Fibroblast of lung (primary cell): ENCODE data around the gene TUBB1. TPM values are rescaled to one million over a fixed set of nuclear protein-coding genes. Genes with fewer than 3 reads are reported as not detected.

Experiments
- DNase-seq, 2 donors: peaks; one replicate each; pipeline versions ENCODE4 v3.0.0 to v3.0.0-alpha.2; 2010; ENCODE audit warnings: low read depth in 2 of 2
- H2AFZ ChIP-seq: 2 replicates; pipeline ENCODE4 v1.5.1; 2012; ENCODE audit warnings: low read length, control low read depth, inconsistent platforms
- H3K27ac ChIP-seq: 2 replicates; pipeline ENCODE4 v1.5.1; 2011; ENCODE audit warnings: low read length, control low read depth; ENCODE audit not compliant: insufficient read depth
- H3K27me3 ChIP-seq: 2 replicates; pipeline ENCODE4 v1.5.1; 2011; ENCODE audit warnings: mild to moderate bottlenecking, low read length; ENCODE audit not compliant: control insufficient read depth, insufficient read depth
- H3K36me3 ChIP-seq: 2 replicates; pipeline ENCODE4 v1.5.1; 2011; ENCODE audit warnings: low read length; ENCODE audit not compliant: control insufficient read depth, insufficient read depth
- H3K4me1 ChIP-seq: 2 replicates; pipeline ENCODE4 v1.5.1; 2011; ENCODE audit warnings: low read length; ENCODE audit not compliant: control insufficient read depth, insufficient read depth; ENCODE audit errors: extremely low read depth
- H3K4me2 ChIP-seq: 2 replicates; pipeline ENCODE4 v1.5.1; 2011; ENCODE audit warnings: low read length, control low read depth; ENCODE audit not compliant: insufficient read depth; ENCODE audit errors: extremely low read depth
- H3K4me3 ChIP-seq, 4 experiments: fragments of 200-600 bp in 1 of 4; sonication (generic) in 1 of 4; replicated peaks in 1 of 4; 2 replicates each; pipeline ENCODE4 v1.5.1; 2011 to 2016; ENCODE audit warnings: low read length in 4 of 4, low read depth in 3 of 4, mild to moderate bottlenecking in 3 of 4, control low read depth in 2 of 4, inconsistent platforms in 1 of 4, mixed read lengths in 1 of 4; ENCODE audit not compliant: insufficient read depth in 1 of 4; ENCODE audit errors: control extremely low read depth in 1 of 4
- H3K79me2 ChIP-seq: 2 replicates; pipeline ENCODE4 v1.5.1; 2012; ENCODE audit warnings: mild to moderate bottlenecking, low read length, inconsistent platforms; ENCODE audit not compliant: control insufficient read depth, insufficient read depth
- H3K9ac ChIP-seq: 2 replicates; pipeline ENCODE4 v1.5.1; 2011; ENCODE audit warnings: mild to moderate bottlenecking, low read length, control low read depth; ENCODE audit not compliant: insufficient read depth
- H3K9me3 ChIP-seq: 2 replicates; pipeline ENCODE4 v1.5.1; 2012; ENCODE audit warnings: low read depth, low read length; ENCODE audit not compliant: control insufficient read depth, insufficient read depth
- H4K20me1 ChIP-seq: 2 replicates; pipeline ENCODE4 v1.5.1; 2011; ENCODE audit warnings: low read length; ENCODE audit not compliant: control insufficient read depth, insufficient read depth; ENCODE audit errors: extremely low read depth
- CTCF ChIP-seq, 2 donors: IDR thresholded peaks in 1 of 2; conservative IDR thresholded peaks in 1 of 2; 1 replicate in 1 of 2; 2 replicates in 1 of 2; pipeline ENCODE4 v1.5.1; 2011 to 2012; ENCODE audit warnings: low read length in 2 of 2, control low read depth in 1 of 2, inconsistent platforms in 1 of 2, low read depth in 1 of 2, mild to moderate bottlenecking in 1 of 2
- EZH2 ChIP-seq: IDR thresholded peaks from 2 replicates; pipeline ENCODE4 v1.5.1; 2012; ENCODE audit warnings: low read length, control low read depth, mild to moderate bottlenecking; ENCODE audit errors: missing control alignments
- polyA plus RNA-seq, 2 donors: library from polyadenylated mRNA; depleted of rRNA in 1 of 2; stranded (reverse) in 1 of 2; unstranded in 1 of 2; fragments of >200 nt; gene quantifications; 2 replicates each; pipeline ENCODE4 v1.2.1, GENCODE V29; 2011 to 2012; ENCODE audit warnings: missing spikeins in 1 of 2
- total RNA-seq: library from RNA; depleted of rRNA; stranded (reverse); fragments of >200 nt; gene quantifications from 2 replicates; pipeline ENCODE4 v1.2.1, GENCODE V29; 2014

Gene TUBB1
- total and polyA plus RNA-seq, 2 donors (not counting 1 experiment from before 2014, with no cell fraction given), result under 0.01 TPM; not detected in 1

- Histone ChIP-seq H3K79me2 (peaks cover 10% of the 10 kb centered on the region), H3K36me3 (peaks cover 9% of the 10 kb centered on the region), H3K27ac (no peak overlapping the region), H2AFZ (no peak overlapping the region), H3K9ac (no peak overlapping the region), H3K4me3 (no peak overlapping the region), H4K20me1 (no peaks in the 10 kb centered on the region), H3K4me2 (no peak overlapping the region), H3K9me3 (no peaks in the 10 kb centered on the region), H3K27me3 (no peaks in the 10 kb centered on the region), H3K4me1 (peaks cover 8% of the 10 kb centered on the region)
- TF ChIP-seq EZH2 (no peak), CTCF (conservative IDR thresholded peaks at IDR 0.05 in 1 of 2, IDR thresholded peaks at IDR 0.05 in 1 of 2; ENCODE audit: low read depth in 1 of 2, low read length in 2 of 2) (no peak)
- no peak for DNase-seq
Observed at GRCh38 chr20:59002874-59003399, 16.3 kb upstream of the TUBB1 start.

- Histone ChIP-seq H3K4me3 (no peak overlapping the region), H3K9me3 (no peaks in the 10 kb centered on the region), H3K9ac (no peak overlapping the region), H3K4me2 (no peak overlapping the region), H3K27me3 (no peaks in the 10 kb centered on the region), H3K4me1 (peaks cover 8% of the 10 kb centered on the region), H3K36me3 (peaks cover 9% of the 10 kb centered on the region), H2AFZ (no peak overlapping the region), H3K27ac (no peak overlapping the region), H4K20me1 (no peaks in the 10 kb centered on the region), H3K79me2 (peaks cover 10% of the 10 kb centered on the region)
- TF ChIP-seq EZH2, result no peak
- no peak for TF ChIP-seq CTCF (conservative IDR thresholded peaks at IDR 0.05 in 1 of 2, IDR thresholded peaks at IDR 0.05 in 1 of 2; ENCODE audit: low read depth in 1 of 2, low read length in 2 of 2)
- DNase-seq, result no peak
Observed at GRCh38 chr20:59003836-59004492, 15.3 kb upstream of the TUBB1 start.

GRCh38 chr20:59004493-59004762 is 14.8 kb upstream of the TUBB1 start:
- no peak for DNase-seq
- peaks cover 10% of the 10 kb centered on the region for H3K79me2 ChIP-seq

More at GRCh38 chr20:59004493-59004762, 14.8 kb upstream of the TUBB1 start:
- no peak overlapping the region for H3K9ac ChIP-seq
- H2AFZ ChIP-seq, result no peak overlapping the region
- peaks cover 8% of the 10 kb centered on the region for H3K4me1 ChIP-seq
- H4K20me1 ChIP-seq, result no peaks in the 10 kb centered on the region
- H3K27me3 ChIP-seq, result no peaks in the 10 kb centered on the region
- H3K9me3 ChIP-seq, result no peaks in the 10 kb centered on the region
- H3K36me3 ChIP-seq, result peaks cover 7% of the 10 kb centered on the region
- H3K27ac ChIP-seq, result no peak overlapping the region
- TF ChIP-seq EZH2 (no peak), CTCF (conservative IDR thresholded peaks at IDR 0.05 in 1 of 2, IDR thresholded peaks at IDR 0.05 in 1 of 2; ENCODE audit: low read depth in 1 of 2, low read length in 2 of 2) (no peak)
- H3K4me3 ChIP-seq, result no peak overlapping the region
- no peak overlapping the region for H3K4me2 ChIP-seq
